Right renal pelvis (tissue), 4 donors: ENCODE results near the gene ZNF454. TPM values are rescaled to one million over a fixed set of nuclear protein-coding genes. Genes with fewer than 3 reads are reported as not detected.
A peak's percentile ranks its signal among the peaks of the same experiment; 100 is the strongest.

ENCODE experiments used
- DNase-seq, 4 donors: peaks; one replicate each; pipeline ENCODE4 v3.0.0-alpha.2; 2013; ENCODE audit warnings: low read depth in 4 of 4, low spot score in 3 of 4, missing footprints in 1 of 4
- polyA plus RNA-seq, 4 donors: library from polyadenylated mRNA; unstranded; fragments of 120-200 nt; gene quantifications; one replicate each; pipeline ENCODE4 v1.2.1, GENCODE V29; 2013; ENCODE audit not compliant: insufficient read length in 4 of 4

The ZNF454 gene
- 1 to 10 TPM; 5.9 to 7.3 (median 6.5) TPM for polyA plus RNA-seq

DNA sequence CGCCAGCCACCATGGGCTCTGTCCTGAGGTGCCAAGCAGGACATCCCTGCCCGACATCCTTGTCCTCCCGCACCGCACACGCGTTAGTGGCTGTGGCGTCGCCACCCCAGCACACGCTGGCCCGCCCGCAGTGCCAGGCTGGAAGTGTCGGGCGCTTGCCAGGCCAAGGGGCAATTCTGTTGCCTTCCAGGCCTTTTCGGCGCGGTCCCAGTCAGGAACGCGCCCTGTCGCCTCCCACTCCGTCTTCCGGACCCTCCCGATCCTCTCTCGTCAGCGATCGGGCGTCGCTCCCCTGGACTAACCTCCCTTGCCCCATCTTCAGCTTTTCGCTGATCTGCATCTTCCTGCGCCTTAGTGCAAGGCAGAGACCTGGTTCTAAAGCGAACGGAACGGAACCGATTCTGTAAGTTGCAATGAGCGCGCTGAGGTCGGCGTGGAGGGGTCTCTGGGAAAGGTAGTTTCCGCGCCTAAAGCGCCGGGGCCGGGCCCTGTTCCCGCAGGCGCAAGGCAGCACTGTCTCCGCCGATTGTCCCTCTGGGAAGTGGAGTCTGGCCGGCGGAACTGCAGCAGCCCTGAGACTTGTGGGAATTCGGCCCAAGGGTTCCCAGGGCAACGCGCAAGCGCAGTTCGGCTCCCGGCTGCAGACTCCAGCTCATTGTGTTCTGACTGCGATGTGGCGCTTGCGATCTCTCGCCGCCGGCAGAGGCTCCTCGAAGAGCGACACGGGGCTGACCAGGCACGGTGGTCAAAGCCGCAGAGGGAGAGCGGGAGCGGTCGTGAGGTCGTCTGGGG lies at the start of gene ZNF454:
Gene ZNF454, plus strand, starts transcription at position 630 of the 792 bp plus-strand sequence. CDS start 1,594 bp downstream, outside the sequence.
- DNase-seq, result peak; percentile 92 to 96 (median 94)

DNA sequence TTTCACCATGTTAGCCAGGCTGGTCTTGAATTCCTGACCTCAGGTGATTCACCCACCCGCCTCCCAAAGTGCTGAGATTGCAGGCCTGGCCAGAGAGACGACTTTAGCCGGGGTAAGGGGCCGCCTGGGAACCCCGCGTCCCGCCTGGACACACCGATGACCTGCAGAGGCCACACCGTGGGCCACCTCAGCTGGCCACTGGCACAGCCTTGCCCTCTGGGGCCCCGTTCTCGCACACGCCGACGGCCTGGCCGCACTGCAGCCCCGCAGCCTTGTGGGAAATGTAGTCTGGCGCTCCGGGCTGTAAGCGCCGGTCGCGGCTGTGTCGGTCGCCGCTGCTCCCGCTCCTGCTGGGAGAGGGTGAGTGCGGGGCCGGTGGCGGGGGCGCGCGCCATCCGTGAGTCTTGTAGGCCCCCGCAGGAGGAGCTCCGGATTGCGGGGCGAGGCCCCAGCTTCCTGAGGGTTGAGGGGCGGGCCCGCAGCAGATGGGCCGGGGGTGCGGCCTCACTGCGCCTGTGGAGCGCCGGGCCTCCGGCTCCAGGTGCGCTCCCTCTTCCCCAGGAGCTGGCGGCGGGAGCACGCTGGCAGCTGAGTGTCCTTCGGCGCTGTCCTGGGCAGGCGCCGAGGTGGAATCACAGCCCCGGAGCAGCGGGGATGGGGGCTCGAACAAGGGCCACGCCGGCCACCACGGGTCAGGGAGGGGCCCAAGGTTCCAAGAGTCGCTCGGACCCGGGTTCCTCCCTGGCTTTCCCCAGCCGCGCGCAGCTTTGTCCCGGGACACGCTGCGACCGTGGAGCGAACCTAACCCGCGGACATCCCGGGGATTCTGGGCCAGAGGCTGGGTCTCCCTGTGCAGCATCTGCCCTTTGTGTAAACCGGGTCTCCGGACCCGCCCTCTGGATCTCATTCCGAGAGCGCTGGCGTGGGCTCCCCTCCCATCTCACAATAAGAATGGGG lies 45.1 kb upstream of the ZNF454 start, which contains the start of gene ZFP2:
Gene ZFP2, plus strand, starts transcription at position 299 of the 957 bp plus-strand sequence. CDS start 35,401 bp downstream, outside the sequence.
- DNase-seq, result peak; percentile 43 to 68 (median 52)

DNA sequence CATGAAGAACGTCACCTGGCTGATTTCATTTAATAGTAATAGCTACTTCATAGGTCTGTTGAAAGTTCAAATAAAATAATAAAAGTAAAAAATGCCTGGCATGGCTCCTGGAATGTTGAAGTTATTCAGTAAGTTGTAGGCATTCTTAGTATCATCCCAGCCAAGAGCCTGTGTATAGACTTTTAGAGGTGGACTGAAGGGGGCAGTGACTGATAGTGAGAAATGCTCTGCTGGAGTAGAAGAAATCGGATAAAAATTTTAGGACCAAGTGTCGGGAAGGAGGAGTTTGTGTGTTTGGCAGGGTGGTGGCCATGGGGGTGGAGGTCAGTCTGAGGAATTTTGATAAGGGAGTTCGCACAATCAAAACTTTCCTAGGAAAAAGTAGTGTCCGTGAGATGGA lies 41.7 kb upstream of the ZNF454 start:
- DNase-seq, result no peak

DNA sequence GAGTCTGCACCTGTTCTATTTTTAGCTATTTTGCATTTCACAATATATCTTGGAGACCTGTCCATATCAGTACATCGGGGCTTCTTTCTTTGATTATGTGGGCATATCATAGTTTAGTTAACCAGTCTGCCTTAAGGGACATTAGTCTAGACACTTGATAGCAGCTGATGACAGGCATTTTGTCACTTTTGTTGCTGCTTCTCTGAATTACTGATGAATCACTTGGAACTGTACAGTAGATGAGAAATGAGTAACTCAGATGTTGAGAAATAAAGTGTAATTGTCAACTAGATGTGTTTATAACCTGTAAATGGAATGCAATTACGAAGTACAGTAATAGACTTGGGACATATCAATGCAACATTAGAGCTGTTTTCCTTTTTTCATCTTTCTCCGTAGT lies 38.1 kb upstream of the ZNF454 start:
- DNase-seq, result no peak

DNA sequence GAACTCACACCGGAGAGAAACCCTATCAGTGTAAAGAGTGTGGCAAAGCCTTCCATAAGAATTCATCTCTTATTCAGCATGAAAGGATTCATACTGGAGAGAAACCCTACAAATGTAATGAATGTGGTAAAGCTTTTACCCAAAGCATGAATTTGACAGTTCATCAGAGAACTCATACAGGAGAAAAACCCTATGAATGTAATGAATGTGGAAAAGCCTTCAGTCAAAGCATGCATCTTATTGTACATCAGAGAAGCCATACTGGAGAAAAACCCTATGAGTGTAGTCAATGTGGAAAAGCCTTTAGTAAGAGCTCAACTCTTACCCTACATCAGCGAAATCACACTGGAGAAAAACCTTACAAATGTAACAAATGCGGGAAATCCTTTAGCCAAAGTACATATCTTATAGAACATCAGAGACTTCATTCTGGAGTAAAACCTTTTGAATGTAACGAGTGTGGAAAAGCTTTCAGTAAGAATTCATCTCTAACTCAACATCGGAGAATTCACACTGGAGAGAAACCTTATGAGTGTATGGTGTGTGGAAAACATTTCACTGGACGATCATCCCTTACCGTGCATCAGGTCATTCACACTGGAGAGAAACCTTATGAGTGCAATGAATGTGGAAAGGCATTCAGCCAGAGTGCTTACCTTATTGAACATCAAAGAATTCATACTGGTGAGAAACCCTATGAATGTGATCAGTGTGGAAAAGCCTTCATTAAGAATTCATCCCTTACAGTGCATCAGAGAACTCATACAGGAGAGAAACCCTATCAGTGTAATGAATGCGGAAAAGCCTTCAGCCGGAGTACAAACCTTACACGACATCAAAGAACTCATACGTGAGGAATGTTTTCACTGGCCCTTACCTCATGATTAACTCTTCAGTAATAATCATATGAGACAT lies 8.9 kb upstream of the ZNF454 start:
- DNase-seq, result no peak

DNA sequence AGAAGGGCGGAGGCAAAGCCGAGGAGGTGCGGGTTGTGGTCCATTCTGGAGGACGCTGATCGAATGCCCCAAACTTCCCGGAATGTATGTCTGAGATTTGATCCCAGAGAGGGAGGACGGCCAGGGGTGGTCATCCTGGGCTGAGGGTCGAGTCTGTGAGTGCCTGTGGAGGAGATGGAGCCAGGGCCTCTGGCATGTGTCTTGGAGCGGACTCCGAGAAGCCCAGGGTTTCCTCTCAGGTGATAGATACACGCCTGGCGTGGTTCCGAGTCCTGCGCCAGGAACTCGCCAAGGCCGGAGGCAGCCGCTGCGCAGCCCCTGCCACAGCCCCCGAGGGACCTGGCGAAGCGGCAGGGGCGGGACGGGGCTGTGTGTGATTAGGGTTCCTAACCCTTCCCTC lies 363 bp downstream of the ZNF454 start:
- peak in 2 of 4 donors; percentile 12 for DNase-seq

DNA sequence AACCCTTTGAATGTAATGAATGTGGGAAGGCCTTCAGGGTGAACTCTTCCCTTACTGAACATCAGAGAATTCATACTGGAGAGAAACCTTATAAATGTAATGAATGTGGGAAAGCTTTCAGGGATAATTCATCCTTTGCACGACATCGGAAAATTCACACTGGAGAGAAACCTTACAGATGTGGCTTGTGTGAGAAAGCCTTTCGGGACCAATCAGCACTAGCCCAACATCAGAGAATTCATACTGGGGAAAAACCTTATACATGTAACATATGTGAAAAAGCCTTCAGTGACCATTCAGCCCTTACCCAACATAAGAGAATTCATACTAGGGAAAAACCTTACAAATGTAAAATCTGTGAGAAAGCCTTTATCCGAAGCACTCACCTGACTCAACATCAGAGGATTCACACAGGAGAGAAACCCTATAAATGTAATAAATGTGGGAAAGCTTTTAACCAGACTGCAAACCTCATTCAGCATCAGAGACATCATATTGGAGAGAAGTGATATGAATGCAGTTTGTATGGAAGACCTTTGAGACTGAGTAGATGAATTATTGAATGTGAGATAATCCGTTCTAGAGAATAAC lies 24.6 kb downstream of the ZNF454 start:
- no peak for DNase-seq

DNA sequence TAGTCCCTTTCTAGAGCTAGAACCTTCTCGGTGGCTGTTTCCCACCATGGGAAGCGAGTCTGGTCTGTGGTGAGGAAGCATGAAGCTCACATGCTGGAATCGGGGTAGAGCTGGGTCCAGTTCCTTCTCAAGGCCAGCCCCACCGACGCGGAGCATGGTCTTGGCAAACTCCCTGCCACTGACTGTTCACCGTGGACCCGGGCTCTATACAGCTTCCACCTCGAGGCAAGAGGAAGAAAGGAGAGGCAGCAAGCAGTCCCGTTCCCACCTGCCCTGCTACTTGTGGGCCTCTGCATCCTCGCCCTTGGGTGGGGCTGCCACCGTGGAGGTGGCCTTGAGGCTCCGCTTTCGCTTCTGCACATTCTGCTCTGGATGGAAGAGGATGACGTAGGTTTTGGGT lies 40.4 kb downstream of the ZNF454 start:
- DNase-seq, result no peak

DNA sequence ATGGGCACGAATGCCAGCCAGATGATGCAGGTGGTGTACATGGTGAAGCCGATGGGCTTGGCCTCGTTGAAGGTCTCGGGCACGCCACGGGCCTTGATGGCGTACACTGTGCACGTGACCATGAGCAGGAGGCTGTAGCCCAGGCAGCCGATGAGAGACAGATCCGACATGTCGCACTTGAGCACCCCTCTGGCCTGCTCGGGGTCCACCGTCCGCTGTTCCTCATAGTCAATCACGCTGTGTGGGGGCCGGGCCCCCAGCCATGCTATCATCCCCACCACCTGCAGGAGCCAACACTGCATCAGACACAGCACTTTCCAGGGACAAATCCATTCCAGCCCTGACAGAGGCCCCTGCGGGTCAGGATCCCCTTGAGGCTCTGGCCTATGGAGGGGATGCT lies 41.9 kb downstream of the ZNF454 start:
- no peak for DNase-seq

DNA sequence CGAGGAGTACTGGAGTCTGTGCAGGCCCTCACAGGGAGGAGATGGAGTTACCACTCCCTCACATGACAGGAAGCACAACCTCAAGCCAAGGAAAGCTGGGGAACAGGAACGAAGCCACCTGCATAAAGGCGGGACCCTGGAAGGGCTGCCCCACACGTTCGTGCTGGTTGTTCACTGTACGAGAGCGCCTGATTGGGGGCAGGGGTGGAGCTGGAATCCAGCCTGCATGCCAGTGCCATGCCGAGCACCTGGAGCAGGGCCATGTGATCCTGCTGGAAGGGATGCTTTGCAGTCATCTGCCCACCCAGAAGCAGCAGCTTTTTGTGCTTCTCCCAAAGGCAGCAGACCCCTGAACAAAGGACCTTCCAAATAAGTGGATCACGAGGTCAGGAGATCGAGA lies 42.7 kb downstream of the ZNF454 start:
- no peak for DNase-seq

DNA sequence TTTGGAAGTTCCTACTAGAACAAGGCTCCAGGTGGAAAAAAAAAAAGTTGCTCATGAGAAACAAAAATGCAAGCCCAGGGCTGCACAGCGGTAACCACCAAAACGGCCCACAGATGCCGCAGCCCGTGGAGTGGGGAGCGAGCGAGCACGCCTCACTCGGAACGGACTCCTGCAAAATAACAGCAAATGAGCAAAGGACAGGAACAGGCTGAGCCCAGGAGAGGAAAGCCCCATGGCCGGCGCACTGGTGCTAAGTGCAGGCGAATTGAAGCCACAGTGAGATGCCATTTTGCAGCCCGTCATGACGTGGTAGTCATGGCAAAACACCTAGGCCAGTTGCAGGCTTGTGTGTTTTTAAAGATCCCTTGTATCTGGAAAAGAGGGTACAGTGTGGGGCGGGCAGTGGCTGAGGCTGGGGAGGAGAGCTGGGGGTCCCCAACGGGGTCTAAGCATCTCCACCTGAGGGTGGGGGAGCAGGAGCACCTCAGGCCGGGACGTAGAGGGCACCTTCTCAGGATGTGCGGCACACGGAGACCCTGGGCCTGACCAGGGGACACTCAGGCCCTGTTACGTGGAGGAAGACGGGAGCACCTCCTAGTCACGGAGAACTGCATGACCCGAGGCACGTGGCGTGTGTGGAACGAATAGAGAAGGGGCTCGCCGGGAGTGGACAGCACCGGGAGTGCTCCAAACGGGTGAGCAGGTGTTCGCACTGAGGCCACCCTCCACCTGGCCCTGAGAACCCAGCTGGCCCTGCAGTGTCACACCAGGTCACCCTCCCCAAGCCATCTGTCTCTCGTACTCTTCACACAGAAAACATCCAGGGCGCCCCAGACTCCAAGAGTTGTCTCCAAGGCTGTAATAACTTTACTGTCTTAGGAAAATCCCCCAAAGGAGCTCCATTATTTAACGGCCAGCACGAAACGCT lies 43.4 kb downstream of the ZNF454 start:
- DNase-seq, result no peak

DNA sequence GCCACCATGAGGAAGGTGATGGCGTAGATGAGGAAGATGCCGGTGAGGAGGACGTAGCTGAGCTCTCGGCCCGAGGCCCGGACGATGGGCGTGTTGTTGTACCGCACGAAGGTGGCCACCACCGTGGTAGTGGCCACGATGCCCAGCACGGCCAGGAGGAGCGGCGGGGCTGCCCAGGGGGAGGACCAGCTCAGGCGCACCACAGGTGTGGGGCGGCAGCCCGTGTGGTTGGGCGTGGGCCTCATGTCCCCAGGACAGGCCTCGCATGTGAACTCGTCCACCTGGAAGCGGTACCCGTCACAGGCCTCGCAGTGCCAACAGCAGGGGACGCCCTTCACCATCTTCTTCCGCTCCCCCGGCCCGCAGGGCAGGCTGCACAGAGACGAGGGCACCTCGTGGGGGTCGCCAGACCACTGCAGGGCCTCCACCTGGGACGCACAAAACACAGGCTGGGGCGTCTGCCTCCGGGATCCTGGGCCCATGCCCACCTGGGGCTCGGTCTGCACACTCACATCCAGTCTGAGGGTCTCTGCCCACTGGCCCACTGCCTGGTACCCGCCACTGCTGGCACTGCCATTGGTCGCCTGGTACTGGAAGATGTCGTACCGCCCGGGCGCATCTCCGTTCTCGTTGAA lies 45.4 kb downstream of the ZNF454 start:
- no peak for DNase-seq

DNA sequence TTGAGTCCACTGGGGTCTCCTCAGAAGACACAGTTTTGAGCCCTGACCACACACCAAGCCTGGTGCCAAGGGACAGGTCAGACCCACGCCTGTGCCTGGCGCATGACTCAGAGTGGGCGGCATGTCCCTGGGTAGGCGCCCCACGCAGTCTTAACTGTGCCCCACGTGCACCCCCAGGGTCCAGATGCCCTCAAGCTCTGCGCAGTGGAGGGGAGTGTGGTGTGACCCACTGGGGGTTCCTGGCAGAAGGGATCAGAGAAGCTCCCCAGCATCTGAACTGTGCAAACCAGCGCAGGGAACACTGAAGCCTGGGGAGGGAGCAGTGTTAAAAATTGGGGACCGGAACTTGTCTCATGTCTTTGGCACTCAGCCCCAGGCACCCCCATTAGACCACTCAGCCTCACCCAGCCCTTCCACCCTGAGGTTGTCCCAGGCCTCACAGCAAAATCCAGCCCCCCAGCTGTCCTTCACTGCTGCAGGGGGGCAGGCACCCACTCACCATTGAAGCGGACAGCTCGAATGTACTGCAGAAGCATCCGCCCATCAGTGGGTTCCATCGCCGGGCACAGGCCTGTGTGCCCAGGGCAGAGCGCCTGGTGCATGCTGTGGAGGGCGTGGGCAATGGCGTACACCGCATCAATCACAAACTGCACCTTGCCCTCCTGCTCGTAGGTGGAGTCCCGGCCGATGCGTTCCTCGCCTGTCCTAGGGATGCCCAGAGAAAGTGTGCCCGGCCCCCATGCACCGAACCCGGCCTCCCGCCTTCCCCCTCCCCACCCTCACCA lies 47.6 kb downstream of the ZNF454 start:
- DNase-seq, result no peak

DNA sequence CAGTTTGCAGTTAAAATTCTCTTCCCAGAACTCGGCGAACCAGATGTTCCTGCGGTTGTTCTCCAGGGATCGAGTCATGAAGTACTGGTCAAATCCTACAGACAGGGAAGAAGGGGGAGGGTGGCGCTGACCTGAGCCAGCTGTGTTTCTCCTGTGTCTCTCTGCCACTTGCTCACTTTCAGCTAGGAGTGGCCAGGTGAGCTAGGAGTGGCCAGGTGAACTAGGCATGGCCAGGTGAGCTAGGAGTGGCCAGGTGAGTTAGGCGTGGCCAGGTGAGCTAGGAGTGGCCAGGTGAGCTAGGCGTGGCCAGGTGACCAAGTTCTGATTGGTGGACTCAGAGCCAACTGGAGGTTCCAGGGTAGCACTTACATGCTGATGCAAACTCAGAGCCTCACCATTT lies 48.3 kb downstream of the ZNF454 start:
- DNase-seq, result no peak

DNA sequence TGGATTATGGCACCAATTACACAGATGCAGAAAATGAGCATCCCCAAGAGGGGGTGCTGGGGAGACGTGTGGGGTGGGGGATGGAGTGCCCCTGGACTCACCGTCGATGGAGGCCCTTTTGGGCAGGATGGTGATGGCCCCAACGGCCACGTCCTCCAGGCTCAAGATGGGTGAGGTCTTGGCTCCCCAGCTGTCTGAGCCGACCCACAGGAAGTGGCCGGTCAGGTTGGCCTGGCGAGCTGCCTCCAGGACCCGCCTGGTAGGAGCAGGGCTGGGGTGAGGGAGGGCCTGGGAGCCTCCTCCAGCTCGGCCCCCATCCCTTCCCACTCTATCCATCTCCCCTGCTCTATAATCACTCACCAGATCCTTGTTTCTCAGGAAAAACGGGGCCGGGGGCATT lies 49.5 kb downstream of the ZNF454 start:
- DNase-seq, result no peak

DNA sequence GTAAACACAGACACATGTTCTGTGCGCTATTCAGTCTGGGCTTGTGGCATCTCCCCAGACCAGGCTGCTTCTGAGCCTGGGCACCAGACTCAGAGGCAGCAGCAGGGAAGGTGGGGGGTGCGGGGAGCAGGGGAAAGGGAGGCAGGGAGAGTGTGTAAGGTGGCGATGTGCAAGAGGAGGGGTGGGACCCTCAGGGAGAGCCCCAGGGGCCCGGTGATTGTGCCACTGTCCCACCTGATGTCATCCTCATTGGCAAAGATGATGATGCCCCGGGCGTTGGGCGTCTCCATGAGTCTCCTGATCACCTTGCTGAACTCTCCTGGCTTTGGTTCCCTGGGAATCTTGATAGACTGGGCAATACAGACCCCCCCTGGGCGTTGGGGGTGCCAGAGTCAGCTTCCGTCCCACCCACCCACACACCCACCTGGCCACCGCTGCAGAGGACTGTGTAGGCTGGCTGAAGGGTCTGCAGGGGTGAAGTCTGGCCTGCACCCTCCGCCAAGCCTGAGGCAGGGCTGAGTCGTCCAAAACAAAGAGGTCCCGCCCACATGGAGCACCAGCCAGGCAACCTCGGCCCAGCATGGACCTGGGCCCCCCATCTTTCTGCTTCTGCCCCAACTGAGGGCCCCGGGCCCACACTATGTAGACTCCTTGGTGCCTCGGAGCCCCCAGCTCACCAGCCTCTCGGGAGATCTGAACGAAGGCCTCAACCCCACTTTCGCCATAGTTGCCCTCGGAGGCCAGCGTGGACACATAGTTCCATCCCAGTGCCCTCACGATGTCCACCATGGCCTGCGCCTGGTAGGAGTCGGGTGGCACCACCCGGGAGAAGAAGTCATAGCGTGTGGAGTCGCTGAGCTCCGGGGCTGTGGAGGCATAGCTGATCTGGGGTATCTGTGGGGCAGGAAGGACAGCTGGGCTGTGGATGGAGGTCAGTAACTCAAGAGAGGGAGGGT lies 50.5 kb downstream of the ZNF454 start:
- DNase-seq, result no peak
